H1 (cell line): Measurements from ENCODE around the gene CD226. TPM values are rescaled to one million over a fixed set of nuclear protein-coding genes. Genes with fewer than 3 reads are reported as not detected.

Experiments used
- CTCF ChIA-PET: fragments of 300-600 bp; sonication (Branson Sonifier 250); formaldehyde crosslinking; loops from one replicate; lab custom pipeline; 2021; ENCODE audit not compliant: partially characterized antibody; lab: Charles Lee
- POLR2A ChIA-PET: fragments of 300-600 bp; sonication (Branson Sonifier 250); formaldehyde crosslinking; loops from one replicate; lab custom pipeline; 2021; ENCODE audit warnings: inconsistent platforms; ENCODE audit not compliant: partially characterized antibody; lab: Charles Lee
- DNase-seq, 2 experiments: peaks; one replicate each; pipeline versions ENCODE4 v3.0.0 to v3.0.0-alpha.2; 2010 to 2022; ENCODE audit warnings: low spot score in 2 of 2, low read depth in 1 of 2, mixed read lengths in 1 of 2
- FAIRE-seq: peaks from 2 replicates; lab custom pipeline; 2011; peaks lifted over from hg19 to GRCh38; lab: Jason Lieb, UNC
- H2AFZ ChIP-seq: 2 replicates; pipeline ENCODE4 v1.8.1; 2012; ENCODE audit warnings: low read length, inconsistent platforms
- H2AK5ac ChIP-seq: 2 replicates; pipeline ENCODE4 v1.6.1; 2013; ENCODE audit warnings: low read depth, low read length
- H2BK120ac ChIP-seq: replicated peaks from 2 replicates; pipeline ENCODE3; 2013; ENCODE audit warnings: low read depth, low read length, inconsistent platforms
- H2BK12ac ChIP-seq: 2 replicates; pipeline ENCODE4 v1.6.1; 2013; ENCODE audit warnings: low read depth, low read length
- H2BK15ac ChIP-seq: 2 replicates; pipeline ENCODE4 v1.6.1; 2013; ENCODE audit warnings: low read length
- H2BK20ac ChIP-seq: 2 replicates; pipeline ENCODE4 v1.6.1; 2013; ENCODE audit warnings: low read length
- H2BK5ac ChIP-seq: 2 replicates; pipeline ENCODE4 v1.6.1; 2013; ENCODE audit warnings: low read depth, low read length
- H3K14ac ChIP-seq: 2 replicates; pipeline ENCODE4 v1.6.1; 2013; ENCODE audit warnings: inconsistent platforms; ENCODE audit not compliant: insufficient read length
- H3K18ac ChIP-seq: 2 replicates; pipeline ENCODE4 v1.6.1; 2013; ENCODE audit warnings: low read length; ENCODE audit errors: extremely low read depth
- H3K23ac ChIP-seq: 2 replicates; pipeline ENCODE4 v1.6.1; 2013; ENCODE audit warnings: inconsistent platforms; ENCODE audit not compliant: insufficient read length
- H3K23me2 ChIP-seq: 2 replicates; pipeline ENCODE4 v1.6.1; 2013; ENCODE audit warnings: low read depth, low read length
- H3K27ac ChIP-seq: 2 replicates; pipeline ENCODE4 v1.6.1; 2011; ENCODE audit warnings: low read depth, low read length, inconsistent platforms
- H3K27me3 ChIP-seq, 4 experiments: replicated peaks in 1 of 4; 1 replicate in 1 of 4; 2 replicates in 3 of 4; pipeline versions ENCODE4 v1.6.1 to v1.8.1; 2011 to 2013; ENCODE audit warnings: low read length in 3 of 4, mild to moderate bottlenecking in 3 of 4, inconsistent platforms in 2 of 4, mixed read lengths in 2 of 4, moderate library complexity in 1 of 4; ENCODE audit not compliant: control insufficient read depth in 3 of 4, insufficient read depth in 3 of 4; ENCODE audit errors: extremely low read depth in 1 of 4
- H3K36me3 ChIP-seq, 4 experiments: 2 replicates each; pipeline versions ENCODE4 v1.6.1 to v1.8.1; 2011 to 2013; ENCODE audit warnings: mild to moderate bottlenecking in 4 of 4, low read length in 3 of 4, moderate library complexity in 2 of 4, control low read depth in 1 of 4, inconsistent platforms in 1 of 4; ENCODE audit not compliant: insufficient read depth in 4 of 4, control insufficient read depth in 2 of 4
- H3K4ac ChIP-seq: replicated peaks from 2 replicates; pipeline ENCODE3; 2013; ENCODE audit warnings: low read length, low read depth, mixed read lengths, inconsistent platforms; ENCODE audit not compliant: insufficient read length
- H3K4me1 ChIP-seq, 4 experiments: replicated peaks in 1 of 4; 1 replicate in 1 of 4; 2 replicates in 3 of 4; pipeline versions ENCODE4 v1.6.1 to v1.8.1; 2011 to 2013; ENCODE audit warnings: low read length in 3 of 4, inconsistent platforms in 2 of 4, mixed read lengths in 1 of 4; ENCODE audit not compliant: insufficient read depth in 4 of 4, control insufficient read depth in 3 of 4
- H3K4me2 ChIP-seq, 2 experiments: 2 replicates each; pipeline versions ENCODE4 v1.6.1 to v1.8.1; 2011 to 2013; ENCODE audit warnings: low read depth in 2 of 2, low read length in 2 of 2, control low read depth in 1 of 2, inconsistent platforms in 1 of 2, mild to moderate bottlenecking in 1 of 2; ENCODE audit not compliant: insufficient read depth in 1 of 2
- H3K4me3 ChIP-seq, 4 experiments: fragments of 200-600, 300-600 bp in 1 of 4; sonication (generic), shearing (Covaris generic), sonication (Bioruptor Twin) in 1 of 4; 2 replicates each; pipeline versions ENCODE4 v1.5.1 to v1.8.1; 2011 to 2016; ENCODE audit warnings: low read length in 4 of 4, low read depth in 3 of 4, control low read depth in 2 of 4, inconsistent platforms in 2 of 4, mild to moderate bottlenecking in 2 of 4, mixed read lengths in 1 of 4, moderate library complexity in 1 of 4; ENCODE audit not compliant: insufficient read depth in 2 of 4; ENCODE audit errors: extremely low read depth in 1 of 4
- H3K56ac ChIP-seq: replicated peaks from 2 replicates; pipeline ENCODE3; 2013; ENCODE audit warnings: low read depth, mild to moderate bottlenecking, mixed read lengths, low read length, inconsistent platforms; ENCODE audit not compliant: insufficient read length
- H3K79me1 ChIP-seq: 2 replicates; pipeline ENCODE4 v1.6.1; 2013; ENCODE audit warnings: low read depth, low read length, control low read depth
- H3K79me2 ChIP-seq, 2 experiments: 2 replicates each; pipeline versions ENCODE4 v1.6.1 to v1.8.1; 2012 to 2013; ENCODE audit warnings: low read length in 2 of 2, mild to moderate bottlenecking in 2 of 2, inconsistent platforms in 1 of 2; ENCODE audit not compliant: insufficient read depth in 2 of 2, control insufficient read depth in 1 of 2
- H3K9ac ChIP-seq, 4 experiments: replicated peaks in 1 of 4; 1 replicate in 1 of 4; 2 replicates in 3 of 4; pipeline versions ENCODE4 v1.6.1 to v1.8.1; 2011 to 2013; ENCODE audit warnings: low read depth in 3 of 4, low read length in 3 of 4, control low read depth in 2 of 4, mild to moderate bottlenecking in 2 of 4, moderate library complexity in 2 of 4, inconsistent platforms in 1 of 4; ENCODE audit errors: extremely low read depth in 1 of 4
- H3K9me3 ChIP-seq, 2 experiments: 2 replicates each; pipeline versions ENCODE4 v1.6.1 to v1.8.1; 2012 to 2013; ENCODE audit warnings: mild to moderate bottlenecking in 2 of 2, moderate library complexity in 2 of 2, control low read depth in 1 of 2, inconsistent platforms in 1 of 2, low read depth in 1 of 2, low read length in 1 of 2, mixed read lengths in 1 of 2; ENCODE audit not compliant: insufficient read depth in 2 of 2
- H4K20me1 ChIP-seq, 2 experiments: replicated peaks in 1 of 2; 2 replicates each; pipeline versions ENCODE3 to v1.8.1; 2011 to 2013; ENCODE audit warnings: inconsistent platforms in 2 of 2, low read length in 2 of 2, mild to moderate bottlenecking in 1 of 2; ENCODE audit not compliant: insufficient read depth in 2 of 2, control insufficient read depth in 1 of 2
- H4K5ac ChIP-seq: 2 replicates; pipeline ENCODE4 v1.6.1; 2013; ENCODE audit warnings: low read length, low read depth, mixed read lengths, inconsistent platforms; ENCODE audit not compliant: insufficient read length
- H4K8ac ChIP-seq: 2 replicates; pipeline ENCODE4 v1.8.0; 2013; ENCODE audit warnings: mild to moderate bottlenecking, moderate library complexity, low read length, inconsistent platforms; ENCODE audit not compliant: insufficient read depth; ENCODE audit errors: extremely low read depth
- H4K91ac ChIP-seq: replicated peaks from 2 replicates; pipeline ENCODE3; 2013; ENCODE audit warnings: low read length, mixed read lengths, inconsistent platforms; ENCODE audit not compliant: insufficient read length
- SIN3A ChIP-seq, 2 experiments: IDR thresholded peaks in 1 of 2; conservative IDR thresholded peaks in 1 of 2; 2 replicates each; pipeline ENCODE4 v1.6.1; 2011 to 2012; ENCODE audit warnings: low read length in 2 of 2, improper control_type of control experiment in 1 of 2, low read depth in 1 of 2, mild to moderate bottlenecking in 1 of 2
- WGBS, 2 experiments: shearing (Covaris generic) in 1 of 2; methylation state at CpG; one replicate each; pipeline versions ENCODE4 v1.1.6 to v1.1.7; 2013 to 2015; ENCODE audit warnings: low lambda C conversion rate in 2 of 2, mixed read lengths in 2 of 2, inconsistent platforms in 1 of 2, low coverage in 1 of 2, missing lambda C conversion rate in 1 of 2; ENCODE audit not compliant: insufficient replicate concordance in 2 of 2, insufficient coverage in 1 of 2, insufficient read length in 1 of 2; ENCODE audit errors: extremely low coverage in 1 of 2, missing lambda C conversion rate in 1 of 2; 5-methylcytosine and 5-hydroxymethylcytosine counted together
- polyA plus RNA-seq, 7 experiments: library from polyadenylated mRNA; depleted of rRNA in 3 of 7; stranded (reverse) in 5 of 7; unstranded in 2 of 7; fragments of >200 nt in 5 of 7; fragments of 200-250 nt in 2 of 7; gene quantifications; 1 replicate in 5 of 7; 2 replicates in 1 of 7; 4 replicates in 1 of 7; pipeline versions ENCODE4 v1.2.1 to v1.2.3, GENCODE V29; 2011 to 2013; ENCODE audit warnings: missing spikeins in 2 of 7, mixed read lengths in 2 of 7
- total RNA-seq: library from RNA; stranded (reverse); fragmentation: NEBNext Ultra II Directional; extraction: Animal tissue kit (Norgen Biotek cat#: 25700); gene quantifications from 2 replicates; pipeline ENCODE4 v1.2.1, GENCODE V29; 2021

Gene CD226
- total and polyA plus RNA-seq, 2 of the 8 experiments (the other 6 are each of a cell fraction or from before 2014, with no cell fraction given) = not detected

DNA sequence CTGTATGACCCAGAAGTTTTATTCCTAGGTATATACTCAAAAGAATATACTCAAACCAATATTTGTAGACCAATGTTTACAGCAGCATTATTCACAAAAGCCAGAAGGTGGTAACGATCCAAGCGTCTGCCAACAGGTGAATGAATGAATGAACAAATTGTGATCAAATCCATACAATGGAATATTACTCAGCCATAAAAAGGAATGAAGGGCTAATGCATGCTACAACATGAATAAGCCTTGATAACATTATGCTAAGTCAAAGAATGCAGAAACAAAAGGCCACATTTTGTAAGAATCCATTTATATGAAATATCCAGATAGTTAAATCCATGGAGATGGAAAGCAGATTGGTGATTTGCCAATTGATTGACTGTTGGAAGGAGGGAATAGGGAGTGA is 5.5 kb upstream of the CD226 start:
- H3K9ac ChIP-seq = no peak overlapping the region
- no peak overlapping the region for H2AFZ ChIP-seq
- H3K4ac ChIP-seq = no peak overlapping the region
- no peak overlapping the region for H4K5ac ChIP-seq
- FAIRE-seq = no peak
- no peaks in the 10 kb centered on the region for H3K79me2 ChIP-seq
- no peak overlapping the region for H3K27ac ChIP-seq
- H3K36me3 ChIP-seq = no peaks in the 10 kb centered on the region; a peak in 1 of 8 replicates
- no peak overlapping the region for H3K4me2 ChIP-seq
- H3K56ac ChIP-seq = no peak overlapping the region
- ChIA-PET CTCF (no interaction called here), POLR2A (no interaction called here)
- H3K18ac ChIP-seq = no peak overlapping the region
- H3K79me1 ChIP-seq = no peaks in the 10 kb centered on the region
- 0 out of 7 replicates have a peak, but pooled peaks cover 0 to 2% (median 0%) of the 10 kb centered on the region in 4 experiments for H3K4me1 ChIP-seq
- 93% methylated on average over 2 of the region's 2 CpGs; no CpG with 5 or more reads in 1 of the 2 experiments for WGBS, 2 experiments
- no peak overlapping the region for H3K4me3 ChIP-seq
- H3K9me3 ChIP-seq = no peaks in the 10 kb centered on the region
- peaks cover 0 to 5% of the 10 kb centered on the region in 2 experiments for H4K20me1 ChIP-seq
- DNase-seq = no peak
- no peak overlapping the region for H3K23ac ChIP-seq
- no peak overlapping the region for H3K14ac ChIP-seq
- H2BK12ac ChIP-seq = no peak overlapping the region
- no peak overlapping the region for H2BK120ac ChIP-seq
- H4K8ac ChIP-seq = no peak overlapping the region
- no peak overlapping the region for H4K91ac ChIP-seq
- H2AK5ac ChIP-seq = no peak overlapping the region
- no peak overlapping the region for H2BK5ac ChIP-seq
- no peak for TF ChIP-seq SIN3A (conservative IDR thresholded peaks at IDR 0.05 in 1 of 2, IDR thresholded peaks at IDR 0.05 in 1 of 2; ENCODE audit: low read depth in 1 of 2, low read length in 2 of 2)
- no peak overlapping the region for H2BK15ac ChIP-seq
- no peak overlapping the region for H2BK20ac ChIP-seq
- H3K23me2 ChIP-seq = peaks cover 6% of the 10 kb centered on the region; the same call in 1 of the 2 replicates
- H3K27me3 ChIP-seq = no peaks in the 10 kb centered on the region
